ENCODE data around the gene SEMA4G.
"Not testable (repeated sequence)": the region's sequence is repeated elsewhere in the genome, so short reads cannot be mapped to it uniquely, and the experiment has no call there.

Gene SEMA4G

DNA sequence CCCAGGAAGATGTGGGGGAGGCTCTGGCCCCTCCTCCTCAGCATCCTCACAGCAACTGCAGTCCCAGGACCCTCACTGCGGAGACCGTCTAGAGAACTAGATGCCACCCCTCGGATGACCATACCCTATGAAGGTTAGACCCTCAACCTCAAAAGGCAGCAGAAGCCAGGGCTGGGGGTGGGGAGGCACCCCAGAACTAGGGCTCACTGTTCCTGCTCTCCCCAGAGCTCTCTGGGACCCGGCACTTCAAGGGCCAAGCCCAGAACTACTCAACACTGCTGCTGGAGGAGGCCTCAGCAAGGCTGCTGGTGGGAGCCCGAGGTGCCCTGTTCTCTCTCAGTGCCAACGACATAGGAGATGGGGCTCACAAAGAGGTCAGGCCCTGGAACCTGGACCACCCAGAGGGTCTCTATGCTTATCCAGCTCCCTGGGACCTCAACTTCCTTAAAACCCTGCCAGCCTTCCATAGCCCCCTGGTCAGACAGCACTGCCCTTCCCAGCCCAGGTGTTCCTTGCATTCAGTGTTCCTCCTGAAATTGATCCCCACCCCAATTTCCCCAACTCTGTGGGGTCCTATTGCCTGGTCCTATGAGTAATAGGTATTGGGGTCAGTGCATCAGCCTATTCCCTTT lies 3.7 kb downstream of the SEMA4G start:
- Histone ChIP-seq H3K4me3 (ENCODE audit: low read depth, low read length) (no peak overlapping the region), H3K4me1 (no peaks in the 10 kb centered on the region), H3K9me3 (no peaks in the 10 kb centered on the region), H3K27me3 (no peaks in the 10 kb centered on the region), H3K36me3 (no peaks in the 10 kb centered on the region)
- TF ChIP-seq, protein P1, sequence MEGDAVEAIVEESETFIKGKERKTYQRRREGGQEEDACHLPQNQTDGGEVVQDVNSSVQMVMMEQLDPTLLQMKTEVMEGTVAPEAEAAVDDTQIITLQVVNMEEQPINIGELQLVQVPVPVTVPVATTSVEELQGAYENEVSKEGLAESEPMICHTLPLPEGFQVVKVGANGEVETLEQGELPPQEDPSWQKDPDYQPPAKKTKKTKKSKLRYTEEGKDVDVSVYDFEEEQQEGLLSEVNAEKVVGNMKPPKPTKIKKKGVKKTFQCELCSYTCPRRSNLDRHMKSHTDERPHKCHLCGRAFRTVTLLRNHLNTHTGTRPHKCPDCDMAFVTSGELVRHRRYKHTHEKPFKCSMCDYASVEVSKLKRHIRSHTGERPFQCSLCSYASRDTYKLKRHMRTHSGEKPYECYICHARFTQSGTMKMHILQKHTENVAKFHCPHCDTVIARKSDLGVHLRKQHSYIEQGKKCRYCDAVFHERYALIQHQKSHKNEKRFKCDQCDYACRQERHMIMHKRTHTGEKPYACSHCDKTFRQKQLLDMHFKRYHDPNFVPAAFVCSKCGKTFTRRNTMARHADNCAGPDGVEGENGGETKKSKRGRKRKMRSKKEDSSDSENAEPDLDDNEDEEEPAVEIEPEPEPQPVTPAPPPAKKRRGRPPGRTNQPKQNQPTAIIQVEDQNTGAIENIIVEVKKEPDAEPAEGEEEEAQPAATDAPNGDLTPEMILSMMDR (IDR thresholded peaks at IDR 0.05; ENCODE audit: low read depth, low read length) = no peak
- no peak for DNase-seq

DNA sequence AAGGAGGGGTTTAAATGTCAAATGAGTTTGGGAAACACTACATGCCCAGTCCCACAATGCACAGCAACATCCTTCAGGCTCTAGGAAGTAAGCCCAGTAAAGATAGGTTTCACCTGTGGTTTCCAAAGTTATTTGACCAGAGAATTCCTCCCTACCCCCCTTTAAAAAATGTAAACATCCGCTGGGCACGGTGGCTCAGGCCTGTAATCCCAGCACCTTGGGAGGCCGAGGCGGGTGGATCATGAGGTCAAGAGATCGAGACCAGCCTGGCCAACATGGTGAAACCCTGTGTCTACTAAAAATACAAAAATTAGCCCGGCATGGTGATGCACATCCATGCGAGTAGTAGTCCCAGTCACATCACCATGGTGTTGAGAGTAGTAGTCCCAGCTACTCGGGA lies 6.1 kb downstream of the SEMA4G start:
- not testable (repeated sequence) for DNase-seq; H3K4me1 ChIP-seq; H3K36me3 ChIP-seq; H3K9me3 ChIP-seq; H3K4me3 ChIP-seq (ENCODE audit: low read depth, low read length); H3K27me3 ChIP-seq

DNA sequence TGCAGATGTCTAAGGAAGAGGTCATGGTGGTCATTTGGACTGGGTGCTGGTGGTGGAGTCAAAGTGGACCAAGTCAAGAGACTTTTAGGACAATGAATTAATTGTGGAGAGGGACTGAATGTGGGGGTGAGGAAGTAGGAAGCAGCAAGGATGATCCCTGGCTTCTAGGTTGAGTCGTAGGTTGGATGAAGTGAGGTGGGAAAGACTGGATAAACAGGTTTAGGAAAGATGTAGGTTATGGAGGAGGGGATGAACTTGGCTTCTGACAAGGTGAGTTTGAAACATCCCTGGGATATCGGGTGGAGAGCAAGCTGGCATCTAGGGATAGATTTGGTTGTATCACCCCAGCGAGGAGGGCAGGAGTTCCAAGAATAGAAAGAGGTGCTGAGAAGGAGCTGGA lies 7.6 kb downstream of the SEMA4G start:
- Histone ChIP-seq H3K36me3 (0 out of 2 replicates have a peak, but pooled peaks cover 3% of the 10 kb centered on the region), H3K4me3 (ENCODE audit: low read depth, low read length) (no peak overlapping the region), H3K9me3 (no peaks in the 10 kb centered on the region), H3K4me1 (no peaks in the 10 kb centered on the region), H3K27me3 (no peaks in the 10 kb centered on the region)
- TF ChIP-seq, protein P1 (IDR thresholded peaks at IDR 0.05; ENCODE audit: low read depth, low read length) = no peak
- DNase-seq = no peak

DNA sequence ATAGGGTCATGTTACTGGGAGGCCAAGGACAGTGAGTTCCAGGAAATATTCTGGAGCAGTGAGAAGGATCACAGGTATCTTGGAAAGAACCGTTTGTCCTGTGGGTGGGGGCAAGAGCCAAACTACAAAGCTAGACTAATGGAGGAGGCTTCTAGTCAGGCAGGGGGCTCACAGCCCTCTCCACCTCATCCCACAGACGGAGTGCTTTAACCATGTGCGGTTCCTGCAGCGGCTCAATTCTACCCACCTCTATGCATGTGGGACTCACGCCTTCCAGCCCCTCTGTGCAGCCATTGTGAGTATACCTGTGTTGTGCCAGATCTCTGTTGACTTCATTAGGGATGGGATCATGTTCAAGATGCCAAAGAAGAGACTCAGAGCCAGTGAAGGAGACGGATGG lies 8.1 kb downstream of the SEMA4G start:
- Histone ChIP-seq H3K36me3 (0 out of 2 replicates have a peak, but pooled peaks cover 3% of the 10 kb centered on the region), H3K9me3 (no peaks in the 10 kb centered on the region), H3K27me3 (no peaks in the 10 kb centered on the region), H3K4me3 (ENCODE audit: low read depth, low read length) (no peak overlapping the region), H3K4me1 (no peaks in the 10 kb centered on the region)
- no peak for DNase-seq
- TF ChIP-seq, protein P1 (IDR thresholded peaks at IDR 0.05; ENCODE audit: low read depth, low read length) = no peak

DNA sequence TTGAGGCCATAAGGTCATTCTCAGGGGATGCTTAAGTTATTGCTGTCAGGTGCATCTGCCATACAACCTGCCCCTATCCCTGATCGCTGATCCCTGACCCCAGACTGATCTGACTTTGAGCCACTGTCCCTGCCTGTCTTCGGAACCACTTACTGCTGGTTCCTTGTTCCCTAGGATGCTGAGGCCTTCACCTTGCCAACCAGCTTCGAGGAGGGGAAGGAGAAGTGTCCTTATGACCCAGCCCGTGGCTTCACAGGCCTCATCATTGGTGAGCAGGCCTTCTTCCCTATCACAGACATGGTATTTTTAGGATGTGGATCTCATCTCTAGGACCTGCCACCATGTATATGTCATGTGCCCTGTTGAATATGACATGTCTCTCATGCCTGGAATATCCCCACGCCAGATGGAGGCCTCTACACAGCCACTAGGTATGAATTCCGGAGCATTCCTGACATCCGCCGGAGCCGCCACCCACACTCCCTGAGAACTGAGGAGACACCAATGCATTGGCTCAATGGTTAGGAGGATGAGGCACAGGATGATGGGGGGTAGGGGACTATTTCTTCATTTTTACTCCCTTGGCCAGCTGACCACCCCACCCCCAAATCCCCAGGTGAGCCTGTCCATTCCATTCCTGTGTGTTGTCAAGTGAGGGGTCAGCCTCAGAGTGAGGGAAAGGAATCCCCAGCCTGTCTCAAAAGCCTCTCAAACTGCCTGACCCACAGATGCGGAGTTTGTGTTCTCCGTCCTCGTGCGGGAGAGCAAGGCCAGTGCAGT lies 9.0 kb downstream of the SEMA4G start:
- DNase-seq = no peak
- H3K36me3 ChIP-seq = 0 out of 2 replicates have a peak, but pooled peaks cover 3% of the 10 kb centered on the region
- TF ChIP-seq, protein P1 (IDR thresholded peaks at IDR 0.05; ENCODE audit: low read depth, low read length) = no peak
- no peak overlapping the region for H3K4me3 ChIP-seq (ENCODE audit: low read depth, low read length)
- no peaks in the 10 kb centered on the region for H3K27me3 ChIP-seq
- H3K9me3 ChIP-seq = no peaks in the 10 kb centered on the region
- no peaks in the 10 kb centered on the region for H3K4me1 ChIP-seq

DNA sequence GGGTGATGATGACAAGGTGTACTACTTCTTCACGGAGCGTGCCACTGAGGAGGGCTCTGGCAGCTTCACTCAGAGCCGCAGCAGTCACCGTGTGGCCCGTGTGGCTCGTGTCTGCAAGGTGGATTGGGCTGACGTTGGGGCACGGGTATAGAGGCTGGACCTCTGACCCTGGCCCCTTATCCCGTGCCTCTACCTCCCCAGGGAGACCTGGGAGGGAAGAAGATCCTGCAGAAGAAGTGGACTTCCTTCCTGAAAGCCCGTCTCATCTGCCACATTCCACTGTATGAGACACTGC lies 9.5 kb downstream of the SEMA4G start:
- no peaks in the 10 kb centered on the region for H3K9me3 ChIP-seq
- TF ChIP-seq, protein P1 (IDR thresholded peaks at IDR 0.05; ENCODE audit: low read depth, low read length) = no peak

More for the DNA sequence above, 9.5 kb downstream of the SEMA4G start:
- Histone ChIP-seq H3K4me3 (ENCODE audit: low read depth, low read length) (no peak overlapping the region), H3K36me3 (0 out of 2 replicates have a peak, but pooled peaks cover 3% of the 10 kb centered on the region), H3K4me1 (no peaks in the 10 kb centered on the region), H3K27me3 (no peaks in the 10 kb centered on the region)
- DNase-seq = no peak

Measured in BE2C (cell line).